COLO829 (cell line): ENCODE results near the gene YPEL2.
"Not testable (repeated sequence)": the region's sequence is repeated elsewhere in the genome, so short reads cannot be mapped to it uniquely, and the experiment has no call there.

ENCODE experiments used
- DNase-seq: peaks from one replicate; pipeline ENCODE4 v3.0.0; 2012; ENCODE audit warnings: low spot score

The YPEL2 gene

DNA sequence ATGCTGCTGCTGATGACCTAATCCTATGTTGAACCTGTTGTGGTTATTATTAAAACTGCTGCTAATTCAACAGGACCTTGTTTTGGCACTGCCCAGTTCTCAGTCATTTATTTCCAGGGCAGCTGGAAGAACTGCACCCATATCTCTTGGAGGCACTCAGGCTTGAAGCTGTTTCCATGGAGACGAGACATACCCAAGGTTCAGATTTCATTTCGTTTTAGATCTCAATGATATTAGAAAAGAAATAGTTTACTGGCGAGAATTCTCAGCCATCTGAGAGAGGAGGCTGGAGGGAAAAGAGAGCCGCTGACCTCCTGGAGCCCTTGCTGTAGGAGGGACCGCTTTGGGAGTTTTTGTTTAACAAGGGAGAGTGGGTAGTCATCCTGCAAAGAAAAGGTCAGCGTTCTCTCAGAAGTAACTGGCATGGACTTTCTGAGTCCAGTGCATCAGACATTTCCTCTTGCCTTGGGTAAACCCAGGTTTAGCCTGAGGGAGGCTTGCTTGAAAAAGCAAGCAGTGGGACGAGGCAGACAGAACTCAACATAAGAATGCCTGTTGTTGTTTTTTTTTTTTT, 75.4 kb downstream of the YPEL2 start:
- peak; percentile 42 for DNase-seq

DNA sequence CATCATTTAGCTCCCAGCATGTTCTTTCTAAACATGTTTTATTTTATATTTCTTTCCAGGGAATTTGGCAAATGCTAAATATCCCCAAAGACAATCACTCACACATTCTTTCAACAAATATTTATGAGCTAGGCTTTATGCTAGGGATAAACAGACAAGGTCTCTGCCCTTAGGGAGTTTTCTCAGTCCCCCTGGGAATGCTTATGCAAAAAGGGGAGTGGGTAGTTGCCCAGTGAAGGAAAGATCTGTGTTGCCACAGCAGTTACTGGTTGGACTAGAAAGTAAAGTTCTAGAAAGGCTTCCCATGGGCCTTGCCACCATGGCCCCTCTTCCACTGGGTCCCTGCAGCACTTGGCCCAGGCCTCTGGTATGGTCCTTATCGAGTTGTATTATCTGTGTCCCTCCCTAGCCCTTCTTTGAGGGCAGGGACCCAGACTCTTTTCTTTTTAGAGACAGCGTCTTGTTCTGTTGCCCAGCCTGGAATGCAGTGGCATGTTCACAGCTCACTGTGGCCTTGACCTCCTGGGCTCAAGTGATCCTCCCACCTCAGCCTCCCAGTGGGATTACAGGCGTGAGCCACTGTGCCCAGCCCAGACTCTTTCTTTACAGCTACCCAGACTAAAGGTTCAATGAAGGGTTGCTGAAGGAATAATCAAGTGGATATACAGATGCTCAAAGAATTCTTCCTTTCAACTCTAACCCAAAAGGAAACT, 78.0 kb downstream of the YPEL2 start:
- no peak for DNase-seq

DNA sequence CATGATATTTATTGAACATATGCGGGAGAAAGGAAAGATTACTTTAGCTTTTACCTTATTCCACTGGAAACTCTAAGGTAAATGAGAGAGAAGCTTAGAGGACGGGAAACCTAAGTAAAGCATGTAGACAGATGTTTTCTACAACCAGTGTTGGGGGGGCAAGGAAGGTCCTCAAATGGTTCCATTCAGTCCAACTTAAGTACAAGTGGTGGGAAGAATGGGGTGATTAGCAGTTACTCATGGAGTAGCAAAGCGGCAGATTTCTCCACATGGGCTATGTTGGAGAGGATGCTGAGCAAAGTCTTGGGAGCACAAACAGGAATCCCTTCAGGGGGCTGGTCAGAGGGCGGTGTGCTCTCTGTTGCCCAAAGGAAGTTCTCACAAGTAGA, 78.6 kb downstream of the YPEL2 start:
- DNase-seq = no peak

DNA sequence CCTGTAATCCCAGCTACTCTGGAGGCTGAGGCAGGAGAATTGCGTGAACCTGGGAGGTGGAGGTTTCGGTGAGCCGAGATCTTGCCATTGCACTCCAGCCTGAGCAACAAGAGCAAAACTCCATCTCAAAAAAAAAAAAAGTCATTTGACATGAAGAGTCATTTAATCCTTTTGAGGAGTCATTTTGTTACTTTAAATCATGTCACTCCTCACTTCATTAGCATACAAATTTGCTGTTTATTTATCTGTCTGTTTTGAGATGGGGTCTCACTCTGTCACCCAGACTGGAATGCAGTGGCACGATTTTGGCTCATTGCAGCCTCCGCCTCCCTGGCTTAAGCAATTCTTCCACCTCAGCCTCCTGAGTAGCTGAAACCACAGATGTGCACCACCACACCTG, 81.0 kb downstream of the YPEL2 start:
- DNase-seq = not testable (repeated sequence)

DNA sequence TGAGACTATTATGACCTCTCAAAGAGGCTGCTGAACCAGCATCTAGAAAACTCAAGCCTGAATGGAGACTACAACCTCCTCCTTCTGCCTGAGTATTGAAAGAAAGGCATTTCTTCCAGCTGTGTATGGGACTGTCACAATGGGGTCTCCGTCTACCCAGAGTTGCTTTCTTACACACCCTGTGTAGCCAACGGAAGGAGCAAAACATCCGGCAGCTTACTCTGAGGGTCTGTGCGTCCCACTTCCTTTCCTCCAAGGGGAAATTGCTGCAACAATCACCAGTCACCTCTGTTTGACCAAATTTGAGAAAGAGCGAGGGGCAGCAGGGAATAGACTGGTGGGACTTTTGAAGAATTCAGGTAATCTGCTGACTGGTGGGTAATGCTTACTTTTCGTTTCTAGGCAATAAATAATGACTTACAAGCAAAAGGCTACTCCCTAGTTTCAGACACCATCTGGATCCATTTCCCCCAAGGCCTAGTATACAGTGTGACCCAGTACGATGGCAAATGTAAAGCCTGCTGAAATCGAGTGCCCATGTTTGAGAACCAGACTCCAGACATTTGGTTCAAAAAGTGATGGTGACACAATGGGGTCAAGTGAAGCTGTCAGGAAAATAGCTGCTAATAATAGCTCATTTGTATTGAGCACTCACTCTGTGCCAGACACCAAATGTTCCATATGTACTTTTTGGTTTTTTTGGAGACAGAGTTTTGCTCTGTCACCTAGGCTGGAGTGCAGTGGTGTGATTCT, 81.7 kb downstream of the YPEL2 start:
- DNase-seq = no peak

DNA sequence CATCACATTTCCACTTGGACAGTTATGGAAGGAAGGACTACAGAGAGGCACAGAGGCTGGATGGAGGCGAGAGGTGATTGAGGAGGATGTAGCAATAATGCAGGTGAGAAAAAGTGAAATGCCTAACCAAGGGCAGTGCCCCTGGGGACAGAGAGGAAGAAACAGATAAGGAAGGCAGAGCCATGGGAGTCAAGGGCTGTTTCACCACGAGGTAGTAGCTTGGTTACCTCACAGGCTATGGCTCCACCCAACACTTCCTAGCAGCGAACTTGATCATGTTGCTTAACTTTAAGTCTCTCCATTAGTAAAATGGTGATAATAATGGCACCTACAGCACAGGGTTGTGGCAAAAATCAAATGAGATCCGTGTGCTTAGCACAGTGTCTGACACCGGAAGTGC, 83.9 kb downstream of the YPEL2 start:
- no peak for DNase-seq

DNA sequence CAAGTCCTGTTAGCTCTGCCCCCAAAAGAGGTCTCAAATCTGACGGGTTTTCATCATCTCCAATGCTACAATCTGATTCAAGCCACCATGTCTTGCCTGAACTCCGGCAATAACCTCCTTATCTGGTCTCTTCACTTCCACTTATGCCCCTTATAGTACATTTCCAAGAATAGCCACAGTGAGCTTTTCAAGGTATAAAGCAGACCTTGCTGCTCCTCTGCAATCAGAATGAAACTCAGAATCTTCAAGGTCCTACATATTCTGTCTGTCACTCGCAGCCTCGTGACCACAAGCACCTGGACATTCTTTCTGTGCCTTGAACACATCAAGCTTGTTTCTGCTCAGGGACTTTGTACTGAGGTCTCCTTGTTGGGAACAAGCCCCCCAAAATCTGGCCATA, 84.7 kb downstream of the YPEL2 start:
- no peak for DNase-seq

DNA sequence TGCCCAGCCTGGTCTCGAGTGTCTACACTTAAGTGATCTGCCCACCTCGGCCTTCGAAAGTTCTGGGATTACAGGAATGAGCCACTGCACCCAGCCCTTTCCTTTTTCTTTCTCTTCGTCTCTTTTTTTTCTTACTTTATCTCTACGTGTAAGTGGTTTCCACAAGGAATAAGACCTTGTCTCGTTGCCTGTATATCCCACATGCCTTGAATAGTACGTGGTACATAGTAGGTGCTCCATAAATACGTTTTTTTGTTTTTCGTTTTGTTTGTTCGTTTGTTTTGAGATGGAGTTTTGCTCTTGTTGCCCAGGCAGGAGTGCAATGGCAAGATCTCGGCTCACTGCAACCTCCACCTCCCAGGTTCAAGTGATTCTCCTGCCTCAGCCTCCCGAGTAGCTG, 86.0 kb downstream of the YPEL2 start:
- no peak for DNase-seq

DNA sequence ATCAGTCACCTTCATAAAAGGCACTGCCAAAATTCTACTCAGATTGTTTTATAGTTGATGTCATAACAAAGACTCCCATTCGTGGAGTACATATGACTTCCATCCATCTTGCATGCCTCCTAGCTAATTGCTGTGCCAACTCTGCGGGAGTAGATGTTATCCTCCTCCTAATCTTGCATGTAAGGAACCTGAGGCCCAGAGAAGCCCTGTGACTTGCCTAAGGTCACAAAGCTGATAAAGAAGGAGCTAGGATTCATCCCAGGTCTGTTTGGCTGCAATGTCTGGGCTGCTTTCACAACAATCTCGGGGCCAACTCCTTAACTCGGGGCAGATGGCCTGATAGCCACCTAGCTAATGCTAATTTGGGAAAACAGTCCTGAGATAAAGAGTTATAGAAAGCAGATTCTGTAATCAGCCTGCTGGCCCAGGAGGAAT, 87.3 kb downstream of the YPEL2 start:
- DNase-seq = no peak

DNA sequence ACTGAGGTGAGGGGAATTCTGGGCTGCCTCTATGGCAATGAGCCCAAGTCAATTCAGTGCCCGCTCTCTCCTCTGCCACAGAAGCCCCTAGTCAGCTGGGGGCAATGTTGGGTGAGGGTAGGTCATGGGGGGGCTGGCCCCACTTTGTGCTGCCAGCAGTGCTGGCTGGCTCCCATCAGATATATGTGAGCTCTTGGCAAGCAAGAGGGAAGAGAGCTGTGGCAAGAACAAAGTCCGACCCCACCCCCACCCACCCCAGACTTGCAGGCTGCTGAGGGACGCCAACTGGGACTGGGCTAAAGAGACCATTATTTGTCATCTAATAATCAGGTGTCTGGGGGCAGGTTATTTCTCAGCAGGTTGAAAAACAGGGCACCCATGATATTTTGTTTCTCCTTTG, 89.4 kb downstream of the YPEL2 start:
- no peak for DNase-seq

DNA sequence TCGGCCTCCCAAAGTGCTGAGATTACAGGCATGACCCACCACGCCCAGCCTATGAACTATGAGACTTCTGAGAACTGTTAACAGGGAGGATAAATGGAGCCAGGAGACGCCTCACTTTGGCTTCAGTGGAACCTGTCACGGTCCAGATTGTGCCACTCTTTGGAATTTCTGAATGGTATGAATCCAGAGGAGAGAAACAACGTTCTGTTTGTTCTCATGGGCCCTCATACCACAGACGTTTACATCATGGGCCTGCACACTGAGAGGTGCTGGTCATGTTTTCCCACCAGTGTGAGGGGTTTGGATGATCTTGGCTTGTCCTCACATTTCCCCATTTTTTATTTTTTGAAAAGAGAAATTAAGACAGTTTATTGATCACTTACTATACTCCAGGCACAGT, 90.3 kb downstream of the YPEL2 start:
- DNase-seq = no peak

DNA sequence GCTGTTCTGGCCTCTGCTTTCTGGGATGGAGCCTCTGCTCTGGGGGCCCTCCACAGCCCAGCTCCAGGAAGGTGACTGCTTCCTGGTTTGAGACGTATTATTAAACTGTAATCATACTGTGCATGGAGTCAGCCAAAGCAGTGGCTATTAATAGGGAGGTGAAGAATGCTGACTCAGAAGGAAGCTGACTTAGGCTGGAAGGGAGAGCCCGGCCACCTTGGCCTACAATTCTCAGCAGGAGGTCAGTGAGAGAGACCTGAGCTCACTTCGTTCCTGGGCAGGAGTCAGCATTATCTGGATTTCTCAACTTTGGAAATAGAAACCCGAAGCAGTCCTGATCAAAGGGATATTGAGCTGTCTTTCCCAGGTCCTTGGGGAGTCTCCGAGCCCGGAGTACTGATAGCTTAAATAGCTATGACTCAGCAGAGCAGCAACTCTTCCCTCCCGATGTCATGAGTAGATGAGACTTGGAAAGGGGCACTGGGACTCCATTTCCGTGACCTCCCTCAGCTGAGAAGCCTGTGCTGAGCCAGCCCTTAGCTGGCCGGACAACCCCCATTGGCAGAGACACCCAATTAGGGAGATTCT, 91.8 kb downstream of the YPEL2 start:
- peak; percentile 28 for DNase-seq

DNA sequence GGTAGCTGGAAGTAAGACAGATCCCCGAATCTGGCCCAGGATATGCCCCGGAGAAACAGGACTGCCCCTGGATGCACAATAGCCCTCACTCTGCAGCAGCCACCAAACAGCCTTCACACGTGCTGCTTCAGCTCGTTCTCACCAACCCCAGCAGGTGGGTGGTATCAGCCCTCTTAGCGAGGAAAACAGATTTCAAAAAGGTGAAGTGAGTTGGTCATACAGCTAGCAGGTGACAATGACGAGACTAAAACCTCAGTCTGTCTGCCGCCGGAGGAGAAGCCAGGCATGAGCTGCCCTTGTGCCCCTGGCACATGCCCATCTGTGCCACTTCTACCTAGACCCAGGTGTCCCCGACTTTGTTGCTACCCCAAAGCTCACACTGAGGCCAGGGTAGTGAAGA, 92.4 kb downstream of the YPEL2 start:
- no peak for DNase-seq

DNA sequence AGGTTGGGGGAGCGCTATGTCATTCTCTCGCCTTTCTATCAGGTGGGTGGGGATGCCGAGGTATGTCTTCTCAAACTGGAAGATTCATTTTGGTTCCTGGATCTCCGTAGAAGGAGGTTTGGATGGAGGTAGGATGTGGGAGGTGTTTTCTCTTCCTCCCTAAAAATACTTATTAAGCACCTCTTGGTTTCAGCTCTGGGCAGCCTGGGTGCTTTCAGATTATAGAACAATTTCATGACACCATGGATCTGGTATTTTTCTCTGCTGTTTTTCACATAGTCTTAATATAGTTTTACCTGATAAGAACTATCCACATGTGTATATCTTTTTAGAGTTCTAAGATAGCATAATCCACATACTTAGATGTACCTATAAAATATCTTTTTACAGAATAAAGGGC, 92.9 kb downstream of the YPEL2 start:
- no peak for DNase-seq

DNA sequence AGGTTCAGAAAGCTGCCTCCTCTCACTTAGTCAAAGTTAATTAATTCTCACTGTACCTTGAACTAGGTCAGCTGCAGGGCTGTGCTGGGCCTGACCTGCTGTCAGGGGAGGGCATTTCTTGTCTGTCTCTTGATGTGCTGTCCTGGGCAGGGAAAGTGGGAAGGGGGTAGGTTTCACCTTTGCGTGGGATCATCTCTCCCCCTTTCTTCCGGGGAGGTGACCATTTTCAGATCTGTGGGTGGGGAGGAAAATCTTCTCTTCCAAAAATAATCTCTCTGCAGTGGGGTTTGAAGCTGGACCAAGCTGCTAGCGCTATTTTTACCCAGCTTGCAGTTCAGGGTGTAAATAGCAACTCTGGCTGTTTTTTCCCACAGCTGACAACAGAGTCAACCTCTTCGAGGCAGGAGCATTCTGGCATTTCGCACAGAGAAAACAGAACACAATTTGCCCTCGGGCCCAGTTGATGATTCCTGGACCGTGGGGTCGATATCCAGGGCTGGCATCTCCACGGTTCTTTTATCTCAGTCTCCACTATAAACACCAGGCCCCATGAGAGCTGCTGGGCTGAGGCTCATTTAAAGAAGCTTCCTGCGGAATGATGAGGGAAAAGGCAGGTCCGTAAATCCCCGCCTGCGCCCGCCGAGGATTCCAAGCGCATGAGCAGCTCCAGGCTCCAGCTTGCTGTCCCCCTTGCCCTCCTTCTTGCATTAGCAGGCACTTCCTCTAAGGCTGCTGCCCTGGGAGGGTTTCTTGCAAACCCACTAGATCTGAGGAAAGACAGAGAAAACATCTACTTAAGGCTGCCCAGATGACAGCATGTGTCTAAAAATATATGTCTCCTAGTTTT, 93.9 kb downstream of the YPEL2 start:
- no peak for DNase-seq

DNA sequence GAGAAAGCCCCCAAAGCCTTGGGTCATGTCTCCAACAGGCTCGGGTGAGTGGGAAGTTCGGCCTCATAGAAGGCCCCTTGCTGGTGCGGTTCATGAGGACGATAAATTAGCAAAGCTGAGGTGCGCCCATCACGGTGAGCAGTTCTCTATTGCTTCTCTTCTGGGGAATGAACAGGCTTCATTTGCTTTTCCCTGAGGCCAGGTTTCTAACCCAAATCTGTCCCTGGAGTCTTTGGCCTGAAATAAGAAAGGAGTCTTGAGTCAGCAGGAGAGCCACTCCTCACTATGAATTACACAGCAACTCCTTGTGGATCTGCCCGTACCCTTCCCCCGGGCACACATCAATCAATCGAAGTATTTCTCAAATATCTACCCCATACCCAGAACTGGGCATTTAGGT, 94.6 kb downstream of the YPEL2 start:
- no peak for DNase-seq

DNA sequence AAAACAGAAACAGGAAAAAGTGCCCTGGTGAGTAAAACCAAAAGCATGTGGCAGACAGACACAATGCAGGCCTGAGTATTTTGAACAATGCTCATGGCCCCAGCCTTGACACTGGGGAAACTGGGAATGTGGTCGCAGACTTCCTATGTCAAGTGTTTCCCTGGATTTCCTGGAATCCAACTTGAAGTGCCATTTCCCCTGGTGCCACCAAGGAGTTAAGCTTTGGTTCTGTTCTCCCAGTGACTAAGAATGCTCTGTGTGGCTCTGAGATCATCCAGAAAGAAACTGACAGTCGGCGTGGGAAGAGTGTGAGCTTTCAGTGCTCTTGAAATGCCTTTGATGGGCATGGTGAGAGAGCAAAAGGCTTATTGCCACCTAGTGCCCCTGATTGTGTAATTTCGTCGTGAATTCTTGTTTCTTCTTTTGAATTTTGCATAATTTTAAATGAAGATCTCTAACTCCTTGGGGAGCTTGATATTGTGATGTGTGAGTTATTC, 96.0 kb downstream of the YPEL2 start:
- peak; percentile 52 for DNase-seq

DNA sequence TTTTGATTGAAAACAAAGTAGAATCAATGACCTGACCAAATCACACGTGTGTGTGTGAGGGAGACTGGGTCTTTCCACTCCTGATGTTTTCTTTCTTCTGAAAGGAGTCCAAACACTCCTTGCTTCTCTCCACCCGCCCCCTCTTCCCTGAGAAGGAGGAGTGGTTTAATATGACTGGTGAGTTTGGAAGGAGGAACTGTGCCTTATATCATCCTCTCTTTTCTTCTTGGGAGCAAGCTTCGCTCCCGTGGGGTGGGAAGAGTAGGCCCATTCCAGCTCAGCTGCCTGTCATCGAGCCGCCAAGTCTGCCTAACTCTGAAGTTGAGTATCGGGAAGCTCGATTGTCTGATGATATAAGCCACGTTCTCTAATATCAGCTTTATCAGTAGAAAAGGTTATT, 96.5 kb downstream of the YPEL2 start:
- no peak for DNase-seq

DNA sequence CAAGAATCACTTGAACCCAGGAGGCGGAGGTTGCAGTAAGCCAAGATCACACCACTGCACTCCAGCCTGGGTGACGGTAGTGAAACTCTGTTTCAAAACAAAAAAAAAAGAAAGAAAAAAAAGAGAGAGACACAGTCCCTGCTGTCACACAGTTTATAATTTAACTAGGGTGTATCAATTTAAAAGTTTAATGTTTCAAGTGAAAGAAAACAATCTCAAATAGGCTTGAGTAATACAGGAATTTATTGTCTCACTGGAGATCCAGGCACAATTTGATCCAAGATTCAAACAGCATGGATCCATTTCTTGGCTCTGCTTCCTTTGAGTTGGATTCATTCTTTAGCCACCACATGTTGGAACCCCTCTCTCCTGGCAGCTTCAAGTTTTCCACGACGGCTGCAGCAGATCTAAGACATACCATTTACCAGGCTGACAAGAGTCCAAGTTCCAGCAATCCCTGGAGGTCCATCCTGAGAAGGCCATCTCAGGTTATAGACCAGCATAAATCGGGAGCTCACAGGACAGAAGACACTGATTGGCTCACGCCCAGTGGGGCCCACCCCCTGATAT, 97.5 kb downstream of the YPEL2 start:
- no peak for DNase-seq

DNA sequence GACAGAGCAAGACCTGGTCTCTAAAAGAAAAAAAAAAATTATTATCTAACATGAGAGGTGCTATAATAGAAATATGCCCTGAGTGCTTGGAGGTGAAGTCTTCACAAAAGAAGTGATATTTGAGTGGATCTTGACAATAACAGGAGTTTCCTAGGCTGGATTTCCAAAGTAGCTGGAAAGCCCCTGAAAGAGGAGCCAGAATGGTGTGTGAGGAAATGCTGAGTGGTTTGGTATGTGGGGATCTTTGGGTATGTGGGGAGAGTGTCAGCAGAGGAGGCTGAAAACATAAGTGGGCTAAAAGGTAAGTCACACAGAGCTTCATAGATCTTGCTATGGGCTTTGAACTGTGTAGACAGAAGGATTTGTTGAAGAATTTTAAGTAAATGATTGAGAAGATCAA, 100.1 kb downstream of the YPEL2 start:
- no peak for DNase-seq

DNA sequence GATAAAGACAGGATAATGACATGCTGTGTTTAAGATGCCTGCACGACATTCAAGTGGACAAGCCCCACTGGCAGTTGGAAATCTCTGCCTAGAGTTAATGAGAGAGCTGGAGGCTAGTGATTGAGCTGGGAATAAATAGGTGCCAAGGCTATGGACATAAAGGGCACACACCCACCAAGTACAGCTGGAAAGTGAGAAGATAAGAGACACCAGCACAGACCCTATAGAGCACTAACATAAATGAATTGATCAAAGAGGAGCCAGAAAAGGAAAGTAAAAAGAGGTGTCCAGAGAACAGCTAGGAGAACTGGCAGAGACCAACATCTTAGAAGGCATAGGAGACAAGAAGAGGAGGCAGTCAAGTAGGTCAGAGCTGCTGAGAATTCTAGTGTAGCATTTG, 101.2 kb downstream of the YPEL2 start:
- no peak for DNase-seq

DNA sequence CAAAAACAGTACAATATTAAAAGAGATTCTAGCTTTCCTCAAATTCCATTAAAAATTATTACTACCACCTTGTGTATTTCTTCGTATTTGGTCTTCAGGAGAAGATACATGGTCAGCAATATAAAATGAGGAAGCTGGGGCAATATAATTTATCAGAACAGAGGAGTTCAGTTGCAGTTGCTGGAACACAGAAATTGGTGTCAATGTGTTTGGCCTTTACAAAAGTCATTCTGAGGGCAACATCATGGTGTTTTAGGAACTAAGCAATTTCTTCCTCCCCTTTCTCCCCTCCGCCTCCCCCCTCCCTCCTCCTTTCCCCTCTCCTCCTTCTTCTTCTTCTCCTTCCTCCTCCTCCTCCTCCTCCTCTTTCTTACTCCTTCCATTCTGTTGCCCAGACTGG, 102.1 kb downstream of the YPEL2 start:
- no peak for DNase-seq
